Natural killer cell (primary cell): Measurements from ENCODE around the gene NVL. TPM values are rescaled to one million over a fixed set of nuclear protein-coding genes. Genes with fewer than 3 reads are reported as not detected.

Source experiments
- ATAC-seq, 3 donors: fragments of 150-1000 bp in 2 of 3; fragments of 200-7000 bp in 1 of 3; cut with Tn5 transposase; 1 replicate in 1 of 3; 2 replicates in 2 of 3; pipeline ENCODE4 v1.10.0; 2021; ENCODE audit warnings: mild to moderate bottlenecking in 2 of 3, moderate library complexity in 2 of 3
- DNase-seq, 2 donors: peaks; one replicate each; pipeline versions ENCODE4 v3.0.0 to v3.0.0-alpha.2; 2013 to 2021; ENCODE audit warnings: mixed read lengths in 1 of 2
- H3K27ac ChIP-seq: one replicate; pipeline ENCODE4 v1.5.1; 2013; ENCODE audit warnings: mild to moderate bottlenecking, low read length
- H3K27me3 ChIP-seq: one replicate; pipeline ENCODE4 v1.6.1; 2013; ENCODE audit warnings: low read length; ENCODE audit not compliant: control insufficient read depth, insufficient read depth
- H3K36me3 ChIP-seq: one replicate; pipeline ENCODE4 v1.6.1; 2013; ENCODE audit warnings: low read length; ENCODE audit not compliant: control insufficient read depth, insufficient read depth
- H3K4me1 ChIP-seq: one replicate; pipeline ENCODE4 v1.6.1; 2013; ENCODE audit warnings: low read length; ENCODE audit not compliant: control insufficient read depth, insufficient read depth
- H3K4me3 ChIP-seq: one replicate; pipeline ENCODE4 v1.5.1; 2013; ENCODE audit warnings: low read length
- H3K9me3 ChIP-seq: one replicate; pipeline ENCODE4 v1.6.1; 2013; ENCODE audit warnings: low read length; ENCODE audit not compliant: control insufficient read depth, insufficient read depth
- H3K27ac Mint-ChIP-seq, 2 donors: one replicate each; pipeline ENCODE4 v1.8.0; 2022; ENCODE audit warnings: mild to moderate bottlenecking in 2 of 2, mixed read lengths in 2 of 2, moderate library complexity in 1 of 2
- H3K27me3 Mint-ChIP-seq, 2 donors: one replicate each; pipeline ENCODE4 v1.8.0; 2022; ENCODE audit warnings: low read depth in 2 of 2, mixed read lengths in 2 of 2
- H3K36me3 Mint-ChIP-seq: one replicate; pipeline ENCODE4 v1.8.0; 2022; ENCODE audit warnings: mixed read lengths
- H3K4me1 Mint-ChIP-seq, 2 donors: one replicate each; pipeline ENCODE4 v1.8.0; 2022; ENCODE audit warnings: mixed read lengths in 2 of 2
- H3K4me3 Mint-ChIP-seq: one replicate; pipeline ENCODE4 v1.8.0; 2022; ENCODE audit warnings: mild to moderate bottlenecking, moderate library complexity, mixed read lengths
- H3K9me3 Mint-ChIP-seq, 2 donors: one replicate each; pipeline ENCODE4 v1.8.0; 2022; ENCODE audit warnings: mixed read lengths in 2 of 2
- CTCF ChIP-seq: fragments of 200-600 bp; IDR thresholded peaks from one replicate; pipeline ENCODE4 v1.8.0; 2022; ENCODE audit warnings: antibody characterized with exemption
- WGBS: methylation state at CpG from one replicate; pipeline ENCODE4 v1.1.7; 2013; ENCODE audit warnings: missing lambda C conversion rate; ENCODE audit not compliant: insufficient coverage; 5-methylcytosine and 5-hydroxymethylcytosine counted together
- intact Hi-C: fragments of 100-400 bp; cut with micrococcal nuclease; formaldehyde crosslinking; loops from one replicate; pipeline ENCODE4 v1.14.2; 2022
- total RNA-seq, 4 donors: library from RNA; stranded (reverse); fragments of 120-200 nt in 1 of 4; gene quantifications; one replicate each; pipeline versions ENCODE4 v1.2.3 to v1.2.4, GENCODE V29; 2013 to 2022

NVL gene
- total RNA-seq, 3 donors from 2014 or later (not counting 1 experiment from before 2014, with no cell fraction given), result 28.1 to 39.5 (median 32.4) TPM

- no peaks in the 10 kb centered on the region for H3K27me3 Mint-ChIP-seq
- no peak for ATAC-seq
- H3K36me3 ChIP-seq, result peaks cover 70% of the 10 kb centered on the region
- H3K9me3 ChIP-seq, result no peaks in the 10 kb centered on the region
- H3K27me3 ChIP-seq, result no peaks in the 10 kb centered on the region
- peaks cover 12% of the 10 kb centered on the region for H3K36me3 Mint-ChIP-seq
- DNase-seq, result no peak
- no peak overlapping the region for H3K4me3 Mint-ChIP-seq
- H3K4me1 ChIP-seq, result no peaks in the 10 kb centered on the region
- H3K9me3 Mint-ChIP-seq, result no peaks in the 10 kb centered on the region
- H3K27ac ChIP-seq, result no peak overlapping the region
- 94% methylated on average over 3 of the region's 3 CpGs for WGBS
- no peak overlapping the region for H3K4me3 ChIP-seq
- H3K4me1 Mint-ChIP-seq, result no peaks in the 10 kb centered on the region
- no peak for TF ChIP-seq CTCF
- H3K27ac Mint-ChIP-seq, result no peak overlapping the region
- intact Hi-C loops, result no loop called here
These were observed 37.6 kb downstream of the NVL start for GRCh38 chr1:224292419-224292818.

- WGBS, result 100% methylated on average over 1 of the region's 1 CpG
- Histone ChIP-seq H3K4me3 (no peak overlapping the region), H3K9me3 (no peaks in the 10 kb centered on the region), H3K27ac (no peak overlapping the region), H3K27me3 (no peaks in the 10 kb centered on the region), H3K4me1 (no peaks in the 10 kb centered on the region), H3K36me3 (peaks cover 57% of the 10 kb centered on the region)
- no peak for TF ChIP-seq CTCF
- Mint-ChIP-seq H3K4me3 (no peak overlapping the region), H3K27me3 (no peaks in the 10 kb centered on the region), H3K9me3 (no peaks in the 10 kb centered on the region), H3K4me1 (no peaks in the 10 kb centered on the region), H3K27ac (no peak overlapping the region), H3K36me3 (peaks cover 12% of the 10 kb centered on the region)
- intact Hi-C loops, result no loop called here
- ATAC-seq (no peak), DNase-seq (no peak)
These were observed 40.6 kb downstream of the NVL start for GRCh38 chr1:224289396-224289795.

- WGBS, result no CpG with 5 or more reads among the region's 2 CpGs
- Histone ChIP-seq H3K4me3 (no peak overlapping the region), H3K36me3 (peaks cover 50% of the 10 kb centered on the region), H3K9me3 (no peaks in the 10 kb centered on the region), H3K4me1 (no peaks in the 10 kb centered on the region), H3K27ac (no peak overlapping the region), H3K27me3 (no peaks in the 10 kb centered on the region)
- DNase-seq (no peak), ATAC-seq (no peak)
- no peak overlapping the region for H3K4me3 Mint-ChIP-seq
- peaks cover 6% of the 10 kb centered on the region for H3K36me3 Mint-ChIP-seq
- no peak overlapping the region for H3K27ac Mint-ChIP-seq
- no peaks in the 10 kb centered on the region for H3K9me3 Mint-ChIP-seq
- intact Hi-C loops, result no loop called here
- no peaks in the 10 kb centered on the region for H3K27me3 Mint-ChIP-seq
- H3K4me1 Mint-ChIP-seq, result no peaks in the 10 kb centered on the region
- TF ChIP-seq CTCF, result no peak
These were observed 42.3 kb downstream of the NVL start for GRCh38 chr1:224287714-224288113.

- no peak for TF ChIP-seq CTCF
- no peaks in the 10 kb centered on the region for H3K9me3 ChIP-seq
- H3K27ac ChIP-seq, result no peak overlapping the region
- Mint-ChIP-seq H3K4me3 (no peak overlapping the region), H3K9me3 (no peaks in the 10 kb centered on the region), H3K27ac (no peak overlapping the region), H3K36me3 (peaks cover 5% of the 10 kb centered on the region), H3K4me1 (no peaks in the 10 kb centered on the region), H3K27me3 (no peaks in the 10 kb centered on the region)
- H3K36me3 ChIP-seq, result peaks cover 45% of the 10 kb centered on the region
- H3K4me3 ChIP-seq, result no peak overlapping the region
- intact Hi-C loops, result no loop called here
- H3K4me1 ChIP-seq, result no peaks in the 10 kb centered on the region
- H3K27me3 ChIP-seq, result no peaks in the 10 kb centered on the region
- 90% methylated on average over 2 of the region's 3 CpGs for WGBS
- DNase-seq (no peak), ATAC-seq (no peak)
These were observed 47.8 kb downstream of the NVL start for GRCh38 chr1:224282140-224282539.
